ENCODE results near the gene SETDB1. TPM values are rescaled to one million over a fixed set of nuclear protein-coding genes. Genes with fewer than 3 reads are reported as not detected.

SETDB1 gene
- total RNA-seq, 1 experiment from 2014 or later = 67.4 TPM

GRCh38 chr1:150999926-151000325 lies 73.8 kb downstream of the SETDB1 start:
- intact Hi-C loops (cut with micrococcal nuclease) = loop anchor here (5.0 kb wide), 1 partner anchor 378 kb away; no protein-coding TSS in a partner anchor
- Mint-ChIP-seq H3K4me3 (ENCODE audit: unreplicated experiment) (no peak overlapping the region), H3K4me1 (ENCODE audit: insufficient read depth, unreplicated experiment) (peaks cover 13% of the 10 kb centered on the region), H3K27ac (ENCODE audit: low read depth, unreplicated experiment) (no peak overlapping the region), H3K27me3 (ENCODE audit: insufficient read depth, unreplicated experiment) (no peaks in the 10 kb centered on the region), H3K9me3 (ENCODE audit: unreplicated experiment) (no peaks in the 10 kb centered on the region), H3K36me3 (ENCODE audit: insufficient read depth, unreplicated experiment) (peaks cover 23% of the 10 kb centered on the region)
- no peak for DNase-seq (ENCODE audit: unreplicated experiment)
- BruUV-seq (replicated peaks) = no TSS peak
- CTCF ChIA-PET = interaction anchor here (0.6 to 12.4 kb wide), 11 partner anchors 12 to 1057 kb away, joined by 3 to 302 read pairs (median 4); partner anchors contain the start of genes ANXA9 and CERS2
- TF ChIP-seq, protein P1, sequence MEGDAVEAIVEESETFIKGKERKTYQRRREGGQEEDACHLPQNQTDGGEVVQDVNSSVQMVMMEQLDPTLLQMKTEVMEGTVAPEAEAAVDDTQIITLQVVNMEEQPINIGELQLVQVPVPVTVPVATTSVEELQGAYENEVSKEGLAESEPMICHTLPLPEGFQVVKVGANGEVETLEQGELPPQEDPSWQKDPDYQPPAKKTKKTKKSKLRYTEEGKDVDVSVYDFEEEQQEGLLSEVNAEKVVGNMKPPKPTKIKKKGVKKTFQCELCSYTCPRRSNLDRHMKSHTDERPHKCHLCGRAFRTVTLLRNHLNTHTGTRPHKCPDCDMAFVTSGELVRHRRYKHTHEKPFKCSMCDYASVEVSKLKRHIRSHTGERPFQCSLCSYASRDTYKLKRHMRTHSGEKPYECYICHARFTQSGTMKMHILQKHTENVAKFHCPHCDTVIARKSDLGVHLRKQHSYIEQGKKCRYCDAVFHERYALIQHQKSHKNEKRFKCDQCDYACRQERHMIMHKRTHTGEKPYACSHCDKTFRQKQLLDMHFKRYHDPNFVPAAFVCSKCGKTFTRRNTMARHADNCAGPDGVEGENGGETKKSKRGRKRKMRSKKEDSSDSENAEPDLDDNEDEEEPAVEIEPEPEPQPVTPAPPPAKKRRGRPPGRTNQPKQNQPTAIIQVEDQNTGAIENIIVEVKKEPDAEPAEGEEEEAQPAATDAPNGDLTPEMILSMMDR (IDR thresholded peaks at IDR 0.05; ENCODE audit: unreplicated experiment) = no peak
- POLR2A ChIA-PET = interaction anchor here (0.8 to 0.9 kb wide), 3 partner anchors 13 to 34 kb away, joined by 3 to 4 read pairs (median 3); no protein-coding TSS in a partner anchor

- Mint-ChIP-seq H3K36me3 (ENCODE audit: insufficient read depth, unreplicated experiment) (peaks cover 23% of the 10 kb centered on the region), H3K4me1 (ENCODE audit: insufficient read depth, unreplicated experiment) (peaks cover 16% of the 10 kb centered on the region), H3K4me3 (ENCODE audit: unreplicated experiment) (no peak overlapping the region), H3K27me3 (ENCODE audit: insufficient read depth, unreplicated experiment) (no peaks in the 10 kb centered on the region), H3K9me3 (ENCODE audit: unreplicated experiment) (no peaks in the 10 kb centered on the region), H3K27ac (ENCODE audit: low read depth, unreplicated experiment) (no peak overlapping the region)
- TF ChIP-seq, protein P1 (IDR thresholded peaks at IDR 0.05; ENCODE audit: unreplicated experiment) = no peak
- no peak for DNase-seq (ENCODE audit: unreplicated experiment)
- ChIA-PET POLR2A (interaction anchor here (0.7 to 1.4 kb wide), 4 partner anchors 27 to 344 kb away, joined by 3 to 4 read pairs (median 3); no protein-coding TSS in a partner anchor), CTCF (interaction anchor here (1.0 to 12.4 kb wide), 6 partner anchors 11 to 156 kb away, joined by 3 to 302 read pairs (median 5); partner anchors contain the start of genes ANXA9, CERS2 and TNFAIP8L2)
- intact Hi-C loops (cut with micrococcal nuclease) = no loop called here
- no TSS peak for BruUV-seq (replicated peaks)
Measured at GRCh38 chr1:151000408-151000807, 74.2 kb downstream of the SETDB1 start.

- DNase-seq (ENCODE audit: unreplicated experiment) = no peak
- no peak overlapping the region for H3K4me3 Mint-ChIP-seq (ENCODE audit: unreplicated experiment)
- TF ChIP-seq, protein P1 (IDR thresholded peaks at IDR 0.05; ENCODE audit: unreplicated experiment) = no peak
- H3K4me1 Mint-ChIP-seq (ENCODE audit: insufficient read depth, unreplicated experiment) = peaks cover 23% of the 10 kb centered on the region
- H3K9me3 Mint-ChIP-seq (ENCODE audit: unreplicated experiment) = no peaks in the 10 kb centered on the region
- no peaks in the 10 kb centered on the region for H3K27me3 Mint-ChIP-seq (ENCODE audit: insufficient read depth, unreplicated experiment)
- BruUV-seq (replicated peaks) = no TSS peak
- CTCF ChIA-PET = interaction anchor here (0.6 to 12.4 kb wide), 7 partner anchors 9 to 660 kb away, joined by 3 to 302 read pairs (median 6); partner anchors contain the start of genes ANXA9, CERS2, SETDB1 and TNFAIP8L2
- intact Hi-C loops (cut with micrococcal nuclease) = no loop called here
- no peak overlapping the region for H3K27ac Mint-ChIP-seq (ENCODE audit: low read depth, unreplicated experiment)
- H3K36me3 Mint-ChIP-seq (ENCODE audit: insufficient read depth, unreplicated experiment) = peaks cover 17% of the 10 kb centered on the region
- POLR2A ChIA-PET = interaction anchor here (0.6 to 1.4 kb wide), 5 partner anchors 16 to 211 kb away, joined by 3 to 6 read pairs (median 3); partner anchors contain the start of gene ANXA9
Measured at GRCh38 chr1:151001602-151002001, 75.4 kb downstream of the SETDB1 start.

- no peak overlapping the region for H3K4me3 Mint-ChIP-seq (ENCODE audit: unreplicated experiment)
- TF ChIP-seq, protein P1 (IDR thresholded peaks at IDR 0.05; ENCODE audit: unreplicated experiment) = no peak
- no TSS peak for BruUV-seq (replicated peaks)
- H3K9me3 Mint-ChIP-seq (ENCODE audit: unreplicated experiment) = no peaks in the 10 kb centered on the region
- H3K27ac Mint-ChIP-seq (ENCODE audit: low read depth, unreplicated experiment) = no peak overlapping the region
- peaks cover 26% of the 10 kb centered on the region for H3K4me1 Mint-ChIP-seq (ENCODE audit: insufficient read depth, unreplicated experiment)
- no peak for DNase-seq (ENCODE audit: unreplicated experiment)
- H3K36me3 Mint-ChIP-seq (ENCODE audit: insufficient read depth, unreplicated experiment) = peaks cover 21% of the 10 kb centered on the region
- intact Hi-C loops (cut with micrococcal nuclease) = no loop called here
- H3K27me3 Mint-ChIP-seq (ENCODE audit: insufficient read depth, unreplicated experiment) = no peaks in the 10 kb centered on the region
- ChIA-PET POLR2A (interaction anchor here (1.1 to 1.3 kb wide), 3 partner anchors 17 to 45 kb away, joined by 3 to 6 read pairs (median 3); partner anchors contain the start of gene ANXA9), CTCF (interaction anchor here (0.5 to 12.4 kb wide), 9 partner anchors 9 to 661 kb away, joined by 3 to 302 read pairs (median 5); partner anchors contain the start of genes ANXA9, CERS2, SETDB1 and TNFAIP8L2)
Measured at GRCh38 chr1:151002051-151002450, 75.9 kb downstream of the SETDB1 start.
